GM18507 (cell line): ENCODE measurements around the gene OR6K3.
"Not testable (repeated sequence)": the region's sequence is repeated elsewhere in the genome, so short reads cannot be mapped to it uniquely, and the experiment has no call there.

Experiments
- DNase-seq: peaks from one replicate; pipeline ENCODE4 v3.0.0; 2011; ENCODE audit warnings: low read depth; ENCODE audit not compliant: insufficient read length; ENCODE audit errors: extremely low spot score
- FAIRE-seq: peaks from 2 replicates; lab custom pipeline; 2011; peaks lifted over from hg19 to GRCh38; lab: Jason Lieb, UNC

The OR6K3 gene

GRCh38 chr1:158689875-158690274 lies 30.6 kb downstream of the OR6K3 start:
- no peak for DNase-seq
- no peak for FAIRE-seq

- FAIRE-seq (no peak), DNase-seq (no peak)
Observed at GRCh38 chr1:158689110-158689509, 31.4 kb downstream of the OR6K3 start.

DNA sequence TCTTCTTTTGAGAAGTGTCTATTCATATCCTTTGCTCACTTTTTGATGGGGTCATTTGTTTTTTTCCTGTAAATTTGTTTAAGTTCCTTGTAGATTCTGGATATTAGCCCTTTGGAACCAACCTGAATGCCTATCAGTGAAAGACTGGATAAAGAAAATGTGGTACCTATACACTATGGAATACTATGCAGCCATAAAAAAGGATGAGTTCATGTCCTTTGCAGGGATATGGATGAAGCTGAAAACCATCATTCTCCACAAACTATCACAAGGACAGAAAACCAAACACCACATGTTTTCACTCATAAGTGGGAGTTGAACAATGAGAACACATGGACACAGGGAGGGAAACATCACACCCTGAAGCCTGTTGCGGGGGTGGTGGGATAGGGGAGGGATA lies 32.2 kb downstream of the OR6K3 start:
- not testable (repeated sequence) for DNase-seq, FAIRE-seq

- no peak for DNase-seq
- FAIRE-seq: no peak
Observed at GRCh38 chr1:158687037-158687436, 33.5 kb downstream of the OR6K3 start.

DNA sequence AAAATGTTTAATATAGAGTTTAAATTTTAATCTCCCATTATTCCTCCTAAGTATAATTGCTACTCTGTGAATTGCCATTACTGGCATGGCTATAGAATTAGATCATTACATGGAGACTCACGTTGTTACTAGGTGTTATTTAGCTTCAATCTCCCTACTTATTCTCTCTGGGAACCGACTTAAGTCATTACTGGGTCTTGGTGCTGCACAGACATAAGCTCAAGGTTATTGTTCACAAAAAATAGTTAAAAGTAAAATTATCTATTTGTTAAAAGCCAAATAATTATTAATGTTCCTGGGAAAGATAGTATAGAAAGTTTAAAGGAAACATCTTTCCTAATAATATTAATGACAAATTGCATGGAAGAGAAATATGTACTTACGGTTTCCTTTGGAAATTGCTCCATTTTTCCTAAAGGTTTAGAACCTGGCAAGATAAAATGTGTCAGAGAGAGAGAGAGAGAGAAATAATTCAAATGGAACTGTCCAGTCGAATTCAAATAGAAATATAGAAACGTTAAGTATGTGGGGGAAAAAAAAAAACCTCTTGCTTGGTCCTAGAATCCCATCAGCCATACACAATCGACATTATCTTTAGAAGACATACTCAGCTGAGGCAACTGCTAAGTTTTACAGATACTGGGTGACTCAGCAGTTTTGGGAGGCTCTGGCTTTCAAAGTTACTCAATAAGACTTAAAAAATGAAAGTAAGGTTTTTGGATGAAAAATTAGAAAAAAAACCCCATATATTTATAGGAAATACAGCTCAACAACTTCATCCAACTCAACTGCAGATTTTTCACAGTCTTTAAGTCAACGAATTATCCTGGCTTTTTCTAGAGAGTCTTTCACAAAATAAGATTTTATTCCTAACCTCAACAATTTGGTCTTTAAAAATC lies 34.2 kb downstream of the OR6K3 start, which contains the start of gene SPTA1:
Gene SPTA1, minus strand, starts transcription at position 605 of the 899 bp plus-strand sequence. Its CDS starts 198 bp downstream, at position 407.
- no peak for FAIRE-seq

DNA sequence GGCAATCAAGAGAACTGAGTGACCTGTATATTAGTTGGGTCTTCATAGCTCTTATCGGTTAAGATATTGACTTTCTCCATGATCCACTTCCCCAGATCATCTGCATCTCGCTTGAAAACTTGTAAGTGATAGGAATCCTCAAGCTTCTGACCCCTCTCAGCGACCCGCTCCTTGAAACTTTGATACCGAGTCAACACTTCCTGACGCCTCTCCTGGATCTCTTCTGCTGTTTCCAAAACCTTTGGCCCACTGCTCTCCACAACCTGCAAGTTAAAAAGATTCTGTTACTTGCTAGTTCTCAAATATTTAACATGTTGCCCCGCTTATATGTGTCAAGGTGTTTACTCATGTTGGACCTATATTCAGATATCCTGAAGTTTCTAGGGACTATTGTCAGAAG lies 35.4 kb downstream of the OR6K3 start:
- DNase-seq (no peak), FAIRE-seq (no peak)

More for the DNA sequence above, 34.2 kb downstream of the OR6K3 start, which contains the start of gene SPTA1:
- DNase-seq: no peak

DNA sequence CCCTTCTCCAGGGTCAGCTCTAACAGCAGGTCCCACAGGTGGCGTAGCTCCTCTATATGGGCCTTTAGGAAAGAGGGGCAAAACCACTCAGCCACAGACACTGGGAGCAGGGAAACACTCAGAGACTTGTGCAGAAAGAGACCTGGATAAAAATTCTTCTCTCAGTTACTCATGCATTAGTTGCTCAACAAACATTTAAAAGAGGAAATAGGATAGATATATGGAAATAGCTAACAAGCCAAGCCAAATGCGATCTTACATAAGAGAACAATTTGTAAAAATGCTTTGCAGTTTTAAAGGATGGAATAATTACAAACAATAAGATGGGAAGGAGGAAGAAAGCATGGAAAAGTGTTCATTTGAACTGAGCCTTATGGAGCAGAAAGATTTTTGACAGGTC lies 38.9 kb downstream of the OR6K3 start:
- FAIRE-seq: no peak
- no peak for DNase-seq

DNA sequence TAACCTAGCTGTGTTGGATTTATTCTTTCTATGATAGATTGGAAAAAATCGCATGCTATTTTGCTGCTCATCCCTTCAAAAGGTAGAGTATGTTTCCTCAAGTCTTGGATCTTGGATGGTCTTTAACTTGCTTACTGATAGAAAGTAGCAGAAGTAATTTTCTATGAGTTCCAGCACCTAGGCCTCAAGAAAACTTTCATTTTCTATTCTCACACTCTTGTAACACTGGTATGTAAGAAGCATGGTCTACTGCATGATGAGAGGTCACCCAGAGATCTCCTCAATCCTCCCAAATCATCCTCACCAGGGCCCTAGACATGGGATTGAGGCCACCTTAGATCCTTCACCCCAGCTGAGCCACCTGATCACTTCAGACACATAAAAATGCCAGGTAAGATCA lies 41.2 kb downstream of the OR6K3 start:
- no peak for FAIRE-seq
- DNase-seq: no peak

DNA sequence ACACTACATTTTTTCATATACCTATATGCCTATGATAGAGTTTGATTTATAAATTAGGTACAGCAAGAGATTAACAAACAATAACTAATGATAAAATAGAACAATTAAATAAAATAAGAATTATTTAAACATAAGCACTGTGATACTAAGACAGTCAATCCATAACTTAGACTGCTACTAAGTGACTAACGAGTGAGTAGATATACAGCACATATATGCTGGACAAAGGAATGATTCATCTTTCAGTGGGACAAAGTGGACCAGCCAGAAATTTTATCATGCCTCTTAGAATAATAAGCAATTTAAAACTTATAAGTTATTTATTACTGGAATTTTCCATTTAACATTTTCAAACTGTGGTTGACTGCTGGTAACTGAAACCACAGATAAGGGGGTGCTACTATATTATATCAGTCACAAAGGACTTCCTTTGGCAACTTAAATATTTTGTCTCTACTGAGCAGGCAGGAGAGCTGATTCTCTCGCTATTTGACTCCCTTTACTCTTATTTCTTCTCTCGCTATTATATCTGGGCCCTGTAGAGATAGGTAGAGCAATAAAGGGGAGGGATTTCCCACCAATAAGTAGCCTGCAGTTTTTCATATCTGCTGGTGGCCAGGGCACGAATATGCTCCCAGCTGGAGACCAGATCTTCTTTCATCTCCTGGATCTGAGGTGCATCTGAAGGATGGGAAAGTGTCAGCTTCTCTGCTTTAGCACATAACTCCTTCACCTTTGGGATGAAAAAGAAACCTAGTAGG lies 44.8 kb downstream of the OR6K3 start:
- DNase-seq (no peak), FAIRE-seq (no peak)

GRCh38 chr1:158674302-158674701 lies 46.2 kb downstream of the OR6K3 start:
- no peak for FAIRE-seq

More at GRCh38 chr1:158674302-158674701, 46.2 kb downstream of the OR6K3 start:
- DNase-seq: no peak
